ENCODE data around the gene CKAP4.

CKAP4 gene

DNA sequence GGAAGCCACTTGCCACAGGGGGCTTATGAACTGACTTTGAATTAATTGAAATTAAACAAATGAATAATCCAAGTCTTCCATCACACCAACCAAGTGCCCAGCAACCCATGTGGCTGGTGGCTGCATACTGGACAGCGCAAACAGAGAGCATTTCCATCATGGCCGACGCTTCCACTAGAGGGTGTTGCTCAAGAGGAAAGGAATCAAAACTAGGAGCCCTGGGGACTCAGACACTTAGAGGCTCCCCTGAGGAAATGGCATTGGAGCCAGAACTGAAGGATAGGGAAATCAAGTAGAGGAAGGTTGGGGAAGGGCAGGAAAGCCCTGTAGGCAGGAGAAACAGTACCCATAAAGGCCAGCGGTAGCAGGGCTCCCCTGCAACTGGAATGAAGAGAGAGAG is 58.5 kb downstream of the CKAP4 start:
- no peaks in the 10 kb centered on the region for H3F3A ChIP-seq (ENCODE audit: insufficient read depth, low read length)
- H3K4me1 ChIP-seq (ENCODE audit: insufficient read depth, low read length, severe bottlenecking) = no peaks in the 10 kb centered on the region
- H4K20me1 ChIP-seq (ENCODE audit: insufficient read depth, low read length) = no peaks in the 10 kb centered on the region
- no peaks in the 10 kb centered on the region for H3K9me2 ChIP-seq (ENCODE audit: low read depth, low read length)
- no peaks in the 10 kb centered on the region for H3K79me2 ChIP-seq (ENCODE audit: insufficient read depth, low read length)
- H3K4me3 ChIP-seq (ENCODE audit: low read depth, low read length, poor library complexity, severe bottlenecking) = no peak overlapping the region
- H3K9ac ChIP-seq (ENCODE audit: low read length) = no peak overlapping the region
- no peak overlapping the region for H3K4me2 ChIP-seq (ENCODE audit: low read length)
- H3K9me3 ChIP-seq (ENCODE audit: low read length) = no peaks in the 10 kb centered on the region
- H3K27me3 ChIP-seq (ENCODE audit: insufficient read depth, low read length) = no peaks in the 10 kb centered on the region
- H3K27ac ChIP-seq (ENCODE audit: low read depth, low read length, poor library complexity, severe bottlenecking) = no peak overlapping the region
- H3K36me3 ChIP-seq (ENCODE audit: insufficient read depth, low read length) = no peaks in the 10 kb centered on the region
- TF ChIP-seq CTCF (IDR thresholded peaks at IDR 0.05; ENCODE audit: low read length) = no peak
- no peak overlapping the region for H2AFZ ChIP-seq (ENCODE audit: low read length)

- Histone ChIP-seq H3K4me3 (ENCODE audit: low read depth, low read length, poor library complexity, severe bottlenecking) (no peak overlapping the region), H3K27me3 (ENCODE audit: insufficient read depth, low read length) (no peaks in the 10 kb centered on the region), H4K20me1 (ENCODE audit: insufficient read depth, low read length) (no peaks in the 10 kb centered on the region), H3F3A (ENCODE audit: insufficient read depth, low read length) (no peaks in the 10 kb centered on the region), H3K9me3 (ENCODE audit: low read length) (no peaks in the 10 kb centered on the region), H3K4me1 (ENCODE audit: insufficient read depth, low read length, severe bottlenecking) (no peaks in the 10 kb centered on the region), H3K27ac (ENCODE audit: low read depth, low read length, poor library complexity, severe bottlenecking) (no peak overlapping the region), H3K4me2 (ENCODE audit: low read length) (no peak overlapping the region), H2AFZ (ENCODE audit: low read length) (no peak overlapping the region), H3K79me2 (ENCODE audit: insufficient read depth, low read length) (no peaks in the 10 kb centered on the region), H3K9me2 (ENCODE audit: low read depth, low read length) (no peaks in the 10 kb centered on the region), H3K9ac (ENCODE audit: low read length) (no peak overlapping the region), H3K36me3 (ENCODE audit: insufficient read depth, low read length) (no peaks in the 10 kb centered on the region)
- TF ChIP-seq EZH2 (IDR thresholded peaks at IDR 0.05; ENCODE audit: borderline replicate concordance, low read length) (no peak), CTCF (IDR thresholded peaks at IDR 0.05; ENCODE audit: low read length) (no peak)
These were observed 59.6 kb downstream of the CKAP4 start for GRCh38 chr12:106188256-106188655.

Data from OCI-LY1 (cell line).